K562 (cell line): ENCODE measurements around the gene CENPO.

Source experiments
- KLF1 ChIP-seq: fragments of 450-650 bp; IDR thresholded peaks from 2 replicates; pipeline ENCODE4 v1.6.1; 2016; ENCODE audit warnings: missing genetic modification characterization, missing compliant biosample characterization
- POLR2AphosphoS5 ChIP-seq: IDR thresholded peaks from 2 replicates; pipeline ENCODE4 v1.6.1; 2011; ENCODE audit warnings: mild to moderate bottlenecking, low read depth, low read length, moderate library complexity; ENCODE audit not compliant: control insufficient read depth, insufficient read depth
- RBM25 ChIP-seq: fragments of 200-400 bp; formaldehyde crosslinking; IDR thresholded peaks from 2 replicates; pipeline ENCODE4 v1.6.1; 2018; ENCODE audit warnings: low read length, low read depth, moderate library complexity; ENCODE audit not compliant: severe bottlenecking
- SIN3A ChIP-seq, 2 experiments: fragments of 150-350 bp in 1 of 2; IDR thresholded peaks; 2 replicates each; pipeline ENCODE4 v1.6.1; 2011 to 2016; ENCODE audit warnings: borderline replicate concordance in 2 of 2, low read depth in 2 of 2, low read length in 2 of 2, mild to moderate bottlenecking in 2 of 2, moderate library complexity in 2 of 2; ENCODE audit not compliant: control insufficient read depth in 1 of 2
- SMAD1 ChIP-seq: fragments of 150-350 bp; IDR thresholded peaks from 2 replicates; pipeline ENCODE4 v1.6.1; 2014; ENCODE audit warnings: low read length, low read depth; ENCODE audit not compliant: partially characterized antibody
- SREBF1 ChIP-seq: fragments of 150-350 bp; IDR thresholded peaks from 2 replicates; pipeline ENCODE4 v1.6.1; 2014; ENCODE audit warnings: antibody characterized with exemption, low read depth, low read length, borderline replicate concordance
- SRF ChIP-seq, 2 experiments: fragments of 250-450, 450-650 bp in 1 of 2; sonication (Bioruptor Pico) in 1 of 2; sonication (generic) in 1 of 2; formaldehyde crosslinking; IDR thresholded peaks; 2 replicates each; pipeline versions ENCODE4 v1.5.0 to v1.5.1; 2020 to 2022; ENCODE audit warnings: mild to moderate bottlenecking in 1 of 2, missing genetic modification reagents in 1 of 2
- ZNF561 ChIP-seq: fragments of 450-650 bp; formaldehyde crosslinking; conservative IDR thresholded peaks from 2 replicates; pipeline ENCODE4 v1.4.0; 2020; ENCODE audit warnings: mild to moderate bottlenecking, moderate library complexity
- ZNF830 ChIP-seq: fragments of 250-450 bp; sonication (Bioruptor Pico); IDR thresholded peaks from 2 replicates; pipeline ENCODE4 v1.5.0; 2021; ENCODE audit warnings: mild to moderate bottlenecking
- TF ChIP-seq, protein P1 (sequence below), 3 experiments: IDR thresholded peaks in 2 of 3; conservative IDR thresholded peaks in 1 of 3; 2 replicates each; pipeline ENCODE4 v1.5.1; 2011 to 2012; ENCODE audit warnings: low read length in 3 of 3, mild to moderate bottlenecking in 3 of 3, control low read depth in 2 of 3, improper control_type of control experiment in 1 of 3, inconsistent platforms in 1 of 3, low read depth in 1 of 3, mixed read lengths in 1 of 3, moderate library complexity in 1 of 3; ENCODE audit not compliant: insufficient read depth in 2 of 3
- TF ChIP-seq, protein P2 (sequence below): sonication (generic); formaldehyde crosslinking; IDR thresholded peaks from 2 replicates; pipeline ENCODE4 v1.8.1; 2022; ENCODE audit warnings: missing genetic modification reagents
- TF ChIP-seq, protein P3 (sequence below): sonication (generic); formaldehyde crosslinking; IDR thresholded peaks from 2 replicates; pipeline ENCODE4 v1.8.0; 2023; ENCODE audit warnings: mild to moderate bottlenecking, missing genetic modification reagents

GRCh38 chr2:24749069-24749691 lies 44.0 kb upstream of the CENPO start:
- no peak for TF ChIP-seq KLF1 (tag)
- TF ChIP-seq, protein P1, sequence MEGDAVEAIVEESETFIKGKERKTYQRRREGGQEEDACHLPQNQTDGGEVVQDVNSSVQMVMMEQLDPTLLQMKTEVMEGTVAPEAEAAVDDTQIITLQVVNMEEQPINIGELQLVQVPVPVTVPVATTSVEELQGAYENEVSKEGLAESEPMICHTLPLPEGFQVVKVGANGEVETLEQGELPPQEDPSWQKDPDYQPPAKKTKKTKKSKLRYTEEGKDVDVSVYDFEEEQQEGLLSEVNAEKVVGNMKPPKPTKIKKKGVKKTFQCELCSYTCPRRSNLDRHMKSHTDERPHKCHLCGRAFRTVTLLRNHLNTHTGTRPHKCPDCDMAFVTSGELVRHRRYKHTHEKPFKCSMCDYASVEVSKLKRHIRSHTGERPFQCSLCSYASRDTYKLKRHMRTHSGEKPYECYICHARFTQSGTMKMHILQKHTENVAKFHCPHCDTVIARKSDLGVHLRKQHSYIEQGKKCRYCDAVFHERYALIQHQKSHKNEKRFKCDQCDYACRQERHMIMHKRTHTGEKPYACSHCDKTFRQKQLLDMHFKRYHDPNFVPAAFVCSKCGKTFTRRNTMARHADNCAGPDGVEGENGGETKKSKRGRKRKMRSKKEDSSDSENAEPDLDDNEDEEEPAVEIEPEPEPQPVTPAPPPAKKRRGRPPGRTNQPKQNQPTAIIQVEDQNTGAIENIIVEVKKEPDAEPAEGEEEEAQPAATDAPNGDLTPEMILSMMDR (IDR thresholded peaks at IDR 0.05 in 2 of 3, conservative IDR thresholded peaks at IDR 0.05 in 1 of 3; ENCODE audit: insufficient read depth in 2 of 3, low read depth in 1 of 3, low read length in 3 of 3): no peak
- no peak for TF ChIP-seq SIN3A (IDR thresholded peaks at IDR 0.05; ENCODE audit: borderline replicate concordance in 2 of 2, control insufficient read depth in 1 of 2, low read depth in 2 of 2, low read length in 2 of 2)
- TF ChIP-seq ZNF830 (CRISPR knock-in tag): no peak
- no peak for TF ChIP-seq POLR2AphosphoS5
- TF ChIP-seq, protein P2, sequence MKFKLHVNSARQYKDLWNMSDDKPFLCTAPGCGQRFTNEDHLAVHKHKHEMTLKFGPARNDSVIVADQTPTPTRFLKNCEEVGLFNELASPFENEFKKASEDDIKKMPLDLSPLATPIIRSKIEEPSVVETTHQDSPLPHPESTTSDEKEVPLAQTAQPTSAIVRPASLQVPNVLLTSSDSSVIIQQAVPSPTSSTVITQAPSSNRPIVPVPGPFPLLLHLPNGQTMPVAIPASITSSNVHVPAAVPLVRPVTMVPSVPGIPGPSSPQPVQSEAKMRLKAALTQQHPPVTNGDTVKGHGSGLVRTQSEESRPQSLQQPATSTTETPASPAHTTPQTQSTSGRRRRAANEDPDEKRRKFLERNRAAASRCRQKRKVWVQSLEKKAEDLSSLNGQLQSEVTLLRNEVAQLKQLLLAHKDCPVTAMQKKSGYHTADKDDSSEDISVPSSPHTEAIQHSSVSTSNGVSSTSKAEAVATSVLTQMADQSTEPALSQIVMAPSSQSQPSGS (CRISPR knock-in tag): no peak
- no peak for TF ChIP-seq SREBF1
- no peak for TF ChIP-seq RBM25
- TF ChIP-seq ZNF561 (CRISPR knock-in tag): no peak
- TF ChIP-seq, protein P3, sequence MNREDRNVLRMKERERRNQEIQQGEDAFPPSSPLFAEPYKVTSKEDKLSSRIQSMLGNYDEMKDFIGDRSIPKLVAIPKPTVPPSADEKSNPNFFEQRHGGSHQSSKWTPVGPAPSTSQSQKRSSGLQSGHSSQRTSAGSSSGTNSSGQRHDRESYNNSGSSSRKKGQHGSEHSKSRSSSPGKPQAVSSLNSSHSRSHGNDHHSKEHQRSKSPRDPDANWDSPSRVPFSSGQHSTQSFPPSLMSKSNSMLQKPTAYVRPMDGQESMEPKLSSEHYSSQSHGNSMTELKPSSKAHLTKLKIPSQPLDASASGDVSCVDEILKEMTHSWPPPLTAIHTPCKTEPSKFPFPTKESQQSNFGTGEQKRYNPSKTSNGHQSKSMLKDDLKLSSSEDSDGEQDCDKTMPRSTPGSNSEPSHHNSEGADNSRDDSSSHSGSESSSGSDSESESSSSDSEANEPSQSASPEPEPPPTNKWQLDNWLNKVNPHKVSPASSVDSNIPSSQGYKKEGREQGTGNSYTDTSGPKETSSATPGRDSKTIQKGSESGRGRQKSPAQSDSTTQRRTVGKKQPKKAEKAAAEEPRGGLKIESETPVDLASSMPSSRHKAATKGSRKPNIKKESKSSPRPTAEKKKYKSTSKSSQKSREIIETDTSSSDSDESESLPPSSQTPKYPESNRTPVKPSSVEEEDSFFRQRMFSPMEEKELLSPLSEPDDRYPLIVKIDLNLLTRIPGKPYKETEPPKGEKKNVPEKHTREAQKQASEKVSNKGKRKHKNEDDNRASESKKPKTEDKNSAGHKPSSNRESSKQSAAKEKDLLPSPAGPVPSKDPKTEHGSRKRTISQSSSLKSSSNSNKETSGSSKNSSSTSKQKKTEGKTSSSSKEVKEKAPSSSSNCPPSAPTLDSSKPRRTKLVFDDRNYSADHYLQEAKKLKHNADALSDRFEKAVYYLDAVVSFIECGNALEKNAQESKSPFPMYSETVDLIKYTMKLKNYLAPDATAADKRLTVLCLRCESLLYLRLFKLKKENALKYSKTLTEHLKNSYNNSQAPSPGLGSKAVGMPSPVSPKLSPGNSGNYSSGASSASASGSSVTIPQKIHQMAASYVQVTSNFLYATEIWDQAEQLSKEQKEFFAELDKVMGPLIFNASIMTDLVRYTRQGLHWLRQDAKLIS: no peak
- no peak for TF ChIP-seq SRF (CRISPR knock-in tag; IDR thresholded peaks at IDR 0.05)
- no peak for TF ChIP-seq SMAD1
